NK-92 (cell line): Measurements from ENCODE around the gene TYMP.
"Not testable (repeated sequence)": the region's sequence is repeated elsewhere in the genome, so short reads cannot be mapped to it uniquely, and the experiment has no call there.

Source experiments
- DNase-seq: peaks from one replicate; lab custom pipeline; 2025; ENCODE audit not compliant: unreplicated experiment; lab: John Stamatoyannopoulos, UW

Gene TYMP

DNA sequence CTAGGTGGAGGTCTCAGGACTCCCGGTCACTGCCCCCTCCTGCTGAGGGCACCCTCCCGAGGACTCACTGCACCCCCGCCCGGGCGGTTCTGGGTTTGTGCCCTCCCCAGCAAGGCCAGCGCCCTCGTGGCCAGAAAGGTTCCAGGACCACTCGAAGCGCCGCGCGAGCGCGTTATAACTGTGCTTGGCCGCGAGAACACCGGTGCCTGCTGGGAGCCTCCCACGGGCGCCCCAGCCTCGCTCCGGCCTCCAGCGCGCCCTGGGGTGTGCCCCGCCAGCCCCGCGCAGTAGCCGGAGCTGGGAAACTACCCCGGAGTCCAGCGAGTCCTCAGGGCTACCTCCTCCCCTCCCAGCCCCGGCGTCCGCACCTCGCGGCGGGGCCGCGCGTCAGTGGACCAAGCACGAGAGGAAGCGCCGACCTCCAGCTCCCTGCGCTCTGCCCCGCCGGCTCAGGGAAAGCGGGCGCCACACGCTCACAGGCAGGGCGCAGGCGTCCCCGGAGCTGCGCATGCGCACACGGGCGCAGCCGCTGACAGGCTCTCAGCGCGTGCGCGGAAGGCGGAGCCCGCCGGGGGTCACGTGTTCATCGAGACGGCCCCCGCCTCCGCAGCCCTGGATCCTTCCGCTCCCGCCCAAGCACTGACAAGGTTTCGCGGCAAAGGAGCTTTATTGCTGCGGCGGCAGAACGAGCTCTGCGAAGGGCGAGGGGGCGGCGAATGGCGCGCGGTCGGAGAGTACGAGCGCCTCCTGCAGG is 4.5 kb downstream of the TYMP start, which contains the start of gene SCO2:
Gene SCO2, minus strand, starts transcription at position 495 of the 754 bp plus-strand sequence. CDS start 1,187 bp downstream, outside the sequence.
- peak; percentile 77 for DNase-seq

GRCh38 chr22:50524676-50525103 is 5.1 kb downstream of the TYMP start:
- DNase-seq: no peak

- DNase-seq: no peak
Observed at GRCh38 chr22:50523806-50524675, 5.8 kb downstream of the TYMP start.

- no peak for DNase-seq
Observed at GRCh38 chr22:50523458-50523805, 6.4 kb downstream of the TYMP start.

- no peak for DNase-seq
Observed at GRCh38 chr22:50522806-50523438, 6.9 kb downstream of the TYMP start.

DNA sequence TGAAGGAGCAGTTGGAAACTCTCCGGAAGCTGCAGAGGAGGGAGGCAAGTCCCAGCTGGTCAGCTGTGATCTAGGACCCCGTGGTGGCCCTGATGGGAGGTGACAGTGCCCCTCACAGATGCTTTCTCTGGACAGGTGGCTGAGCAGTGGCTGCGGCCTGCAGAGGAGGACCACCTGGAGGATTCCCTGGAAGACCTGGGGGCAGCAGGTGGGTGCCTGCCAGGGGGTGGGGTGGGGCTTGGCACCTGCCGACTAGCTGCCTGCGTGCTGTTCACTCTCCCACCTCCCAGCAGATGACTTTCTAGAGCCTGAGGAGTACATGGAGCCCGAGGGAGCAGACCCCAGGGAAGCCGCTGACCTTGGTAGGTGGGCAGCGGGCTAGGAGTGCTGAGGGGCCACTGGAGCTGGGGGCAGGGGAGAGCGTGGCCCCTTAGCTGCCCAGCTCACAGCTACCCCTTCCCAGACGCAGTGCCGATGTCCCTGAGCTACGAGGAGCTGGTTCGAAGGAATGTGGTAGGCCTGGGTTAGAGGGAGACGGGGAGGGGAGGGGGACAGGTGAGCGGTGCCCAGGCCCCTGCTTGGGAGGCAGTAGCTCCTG is 7.5 kb downstream of the TYMP start:
- no peak for DNase-seq

DNA sequence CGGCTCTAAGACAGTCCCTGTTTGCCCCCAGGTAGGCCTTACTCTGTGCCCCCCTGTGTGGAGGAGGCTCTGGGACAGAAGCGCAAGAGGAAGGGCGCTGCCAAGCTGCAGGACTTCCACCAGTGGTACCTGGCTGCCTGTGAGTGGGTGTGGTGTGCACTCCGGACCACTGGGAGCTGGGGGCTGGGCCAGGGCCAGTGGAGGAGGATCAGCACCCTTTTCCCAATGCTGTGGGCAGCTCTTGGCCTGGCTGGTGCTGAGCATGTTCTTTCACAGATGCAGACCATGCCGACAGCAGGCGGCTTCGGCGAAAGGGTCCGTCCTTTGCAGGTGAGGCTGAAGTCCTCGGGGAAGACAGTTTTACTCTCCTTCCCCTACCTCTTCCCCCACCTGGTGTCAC is 8.1 kb downstream of the TYMP start:
- DNase-seq: no peak

GRCh38 chr22:50520826-50521453 is 8.9 kb downstream of the TYMP start:
- DNase-seq: no peak

GRCh38 chr22:50520184-50520583 is 9.6 kb downstream of the TYMP start:
- DNase-seq: not testable (repeated sequence)

GRCh38 chr22:50519151-50519550 is 10.7 kb downstream of the TYMP start:
- no peak for DNase-seq

DNA sequence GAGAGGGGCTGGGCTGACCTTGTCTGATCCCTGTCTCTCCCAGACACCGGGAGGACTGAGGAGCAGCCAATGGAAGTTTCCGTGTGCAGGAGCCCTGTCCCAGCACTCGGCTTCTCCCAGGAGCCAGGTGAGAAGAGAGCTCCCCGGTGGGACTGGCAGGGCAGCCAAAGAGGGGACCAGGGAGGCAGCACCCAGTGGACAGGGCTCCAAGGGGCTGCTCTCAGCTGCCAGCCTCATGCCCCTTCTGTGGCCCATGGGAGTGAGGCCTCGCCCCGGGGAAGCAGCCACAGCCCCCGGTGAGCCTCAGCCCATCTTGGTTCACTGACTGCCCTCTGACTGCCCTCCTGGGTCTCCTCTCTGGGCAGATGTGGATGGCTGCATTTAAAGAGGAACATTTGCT is 11.2 kb downstream of the TYMP start:
- no peak for DNase-seq

- DNase-seq: no peak
Observed at GRCh38 chr22:50517495-50518260, 12.1 kb downstream of the TYMP start.

DNA sequence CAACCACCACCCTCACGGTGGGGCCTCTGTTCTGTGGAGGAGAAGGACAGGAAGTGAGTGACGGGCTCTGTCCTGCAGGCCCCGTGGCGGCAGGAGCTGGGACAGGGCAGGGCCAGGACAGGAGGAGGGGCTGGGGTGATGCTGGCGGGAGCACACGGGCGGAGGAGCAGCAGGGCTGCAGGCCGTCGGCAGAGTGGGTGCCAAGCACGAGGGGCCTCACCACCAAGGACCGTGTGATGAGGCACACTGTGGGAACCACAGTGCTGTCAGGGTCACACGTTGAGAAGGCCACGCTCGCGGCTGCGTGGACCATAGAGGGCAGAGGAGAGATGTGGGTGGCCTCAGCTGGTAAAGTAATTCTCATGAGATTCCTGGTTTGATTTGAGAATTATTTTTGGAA is 12.9 kb downstream of the TYMP start:
- no peak for DNase-seq

DNA sequence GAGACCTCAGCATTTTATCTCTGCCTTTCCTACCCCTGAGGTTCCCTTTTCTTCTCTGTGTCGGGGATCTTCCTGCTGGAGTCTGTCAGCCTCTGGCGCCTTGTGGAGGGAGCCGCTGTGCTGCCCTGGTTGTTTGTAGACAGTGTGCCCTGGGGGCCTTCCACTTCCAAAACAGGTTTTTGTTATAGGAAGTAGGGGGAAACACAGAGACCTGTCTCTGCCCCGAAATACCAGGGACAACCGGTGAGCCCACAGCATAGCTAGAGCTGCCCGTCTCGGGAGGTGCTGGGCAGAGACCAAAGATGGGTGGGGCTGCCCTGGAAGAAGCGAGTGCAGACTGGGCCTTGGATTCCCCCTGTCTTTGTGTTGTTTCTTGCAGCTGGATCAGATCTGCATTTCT is 13.7 kb downstream of the TYMP start:
- DNase-seq: no peak

DNA sequence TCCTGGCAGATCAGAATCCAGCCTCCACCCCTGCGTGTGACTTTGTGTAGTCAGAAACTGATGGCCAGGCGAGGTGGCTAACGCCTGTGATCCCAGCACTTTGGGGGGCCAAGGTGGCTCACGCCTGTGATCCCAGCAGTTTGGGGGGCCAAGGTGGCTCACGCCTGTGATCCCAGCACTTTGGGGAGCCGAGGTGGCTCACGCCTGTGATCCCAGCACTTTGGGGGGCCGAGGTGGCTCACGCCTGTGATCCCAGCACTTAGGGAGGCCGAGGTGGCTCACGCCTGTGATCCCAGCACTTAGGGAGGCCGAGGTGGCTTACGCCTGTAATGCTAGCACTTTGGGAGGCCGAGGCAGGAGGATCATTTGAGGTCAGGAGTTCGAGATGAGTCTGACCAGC is 16.6 kb downstream of the TYMP start:
- no peak for DNase-seq

- DNase-seq: no peak
Observed at GRCh38 chr22:50508897-50509296, 20.9 kb downstream of the TYMP start.

DNA sequence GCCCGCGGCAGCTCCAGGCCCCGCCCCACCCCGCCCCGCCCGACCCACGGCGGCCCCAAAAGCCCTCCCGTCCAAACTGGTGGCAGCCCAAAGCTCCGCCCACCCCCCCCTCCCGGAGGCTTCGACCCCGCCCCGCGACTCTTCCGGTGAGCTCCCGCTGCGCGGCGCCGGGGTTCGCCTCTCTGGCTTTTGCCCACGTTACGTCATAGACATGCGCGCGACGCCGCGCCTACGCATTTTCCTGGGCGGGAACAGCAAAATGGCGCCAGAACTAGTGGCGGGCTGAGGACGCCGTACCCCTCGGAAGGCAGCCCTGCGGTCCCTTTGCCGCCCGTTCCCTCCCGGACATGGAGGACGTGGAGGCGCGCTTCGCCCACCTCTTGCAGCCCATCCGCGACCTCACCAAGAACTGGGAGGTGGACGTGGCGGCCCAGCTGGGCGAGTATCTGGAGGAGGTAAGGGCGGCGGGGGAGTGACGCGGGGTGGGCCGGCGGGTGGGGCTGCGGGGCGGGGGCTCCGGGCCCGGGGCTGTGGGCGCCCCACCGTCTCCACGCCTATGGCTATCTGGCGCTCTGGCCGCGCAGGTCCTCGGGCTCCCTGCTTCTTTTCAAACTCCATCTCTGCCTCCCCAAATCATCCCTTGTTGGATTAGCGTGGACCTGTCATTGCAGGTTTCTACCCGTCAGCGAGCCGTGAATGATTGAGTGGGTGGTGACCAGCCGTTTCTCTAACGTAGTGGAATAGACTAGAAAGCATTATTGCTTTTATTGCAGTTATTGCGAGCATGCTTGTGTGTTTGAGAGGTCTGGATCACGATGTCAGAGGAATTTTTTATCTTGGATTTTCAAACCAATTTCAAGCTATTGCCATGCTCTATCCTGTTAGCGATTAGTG is 21.6 kb downstream of the TYMP start, which contains the start of gene NCAPH2:
Gene NCAPH2, plus strand, starts transcription at position 234 of the 894 bp plus-strand sequence. Its CDS starts 114 bp downstream, at position 348.
- peak; percentile 94 for DNase-seq

DNA sequence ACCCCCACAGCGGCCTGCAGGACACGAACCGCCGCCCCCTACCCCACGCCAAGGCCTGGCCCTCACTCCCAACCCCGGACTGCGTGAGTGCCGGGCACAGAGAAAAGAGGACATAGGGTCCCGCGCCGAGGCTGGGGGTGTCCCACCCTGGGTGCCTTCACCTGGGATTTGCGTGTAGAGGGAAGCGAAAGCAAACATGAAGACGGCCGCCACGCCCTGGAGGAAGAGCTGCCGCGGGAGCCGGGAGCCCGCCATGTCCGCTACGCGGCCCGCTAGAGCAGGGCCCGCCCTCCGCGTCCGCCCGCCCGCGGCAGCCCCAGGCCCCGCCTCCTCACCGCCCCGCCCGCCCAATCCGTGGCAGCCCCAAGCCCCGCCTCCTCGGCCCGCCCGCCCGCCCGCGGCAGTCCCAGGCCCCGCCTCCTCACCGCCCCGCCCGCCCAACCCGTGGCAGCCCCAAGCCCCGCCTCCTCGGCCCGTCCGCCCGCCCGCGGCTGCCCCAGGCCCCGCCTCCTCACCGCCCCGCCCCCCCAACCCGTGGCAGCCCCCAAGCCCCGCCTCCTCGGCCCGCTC is 22.3 kb downstream of the TYMP start, which contains the start of gene LMF2:
Gene LMF2, minus strand, starts transcription at position 282 of the 570 bp plus-strand sequence. Its CDS starts 27 bp downstream, at position 255.
- no peak for DNase-seq
